Astrocyte of the cerebellum (primary cell): ENCODE measurements around the gene CCM2.

Experiments
- DNase-seq: peaks from one replicate; pipeline ENCODE4 v3.0.0-alpha.2; 2011; ENCODE audit warnings: low read depth
- H3K4me3 ChIP-seq: 2 replicates; pipeline ENCODE4 v1.5.1; 2011; ENCODE audit warnings: mild to moderate bottlenecking, low read depth, low read length, moderate library complexity
- CTCF ChIP-seq: IDR thresholded peaks from 2 replicates; pipeline ENCODE4 v1.5.1; 2012; ENCODE audit warnings: low read length, low read depth, moderate library complexity, mild to moderate bottlenecking; ENCODE audit errors: missing control alignments
- in situ Hi-C: cut with HindIII; loops from 2 replicates; pipeline ENCODE4 v1.10.0; 2017; ENCODE audit warnings: low sequenced_read_pairs

Gene CCM2

DNA sequence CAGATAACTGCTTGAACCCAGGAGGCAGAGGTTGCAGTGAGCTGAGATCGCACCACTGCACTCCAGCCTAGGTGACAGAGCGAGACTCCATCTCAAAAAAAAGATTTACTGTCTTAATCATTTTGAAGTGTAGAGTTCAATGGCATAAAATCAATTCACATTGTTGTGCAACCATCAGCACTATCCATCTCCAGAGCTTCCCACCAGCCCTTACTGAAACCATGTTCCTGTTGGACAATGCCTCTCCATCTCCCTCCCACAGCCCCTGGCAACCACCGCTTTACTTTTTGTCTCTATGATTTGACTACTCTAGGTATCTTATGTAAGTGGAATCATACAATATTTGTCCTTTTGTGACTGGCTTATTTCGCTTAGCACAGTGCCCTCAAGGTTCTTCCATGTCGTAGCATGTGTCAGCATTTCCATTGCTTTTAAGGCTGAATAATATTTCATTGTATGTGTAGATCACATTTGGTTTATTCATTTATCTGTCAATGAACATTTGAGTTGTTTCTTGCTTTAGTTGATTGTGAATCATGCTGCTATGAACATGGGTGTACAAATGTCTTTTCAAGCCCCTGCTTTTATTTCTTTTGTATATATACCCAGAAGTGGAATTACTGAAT, 55.7 kb downstream of the CCM2 start:
- in situ Hi-C loops, result no loop called here
- no peak overlapping the region for H3K4me3 ChIP-seq
- DNase-seq, result no peak
- no peak for TF ChIP-seq CTCF

DNA sequence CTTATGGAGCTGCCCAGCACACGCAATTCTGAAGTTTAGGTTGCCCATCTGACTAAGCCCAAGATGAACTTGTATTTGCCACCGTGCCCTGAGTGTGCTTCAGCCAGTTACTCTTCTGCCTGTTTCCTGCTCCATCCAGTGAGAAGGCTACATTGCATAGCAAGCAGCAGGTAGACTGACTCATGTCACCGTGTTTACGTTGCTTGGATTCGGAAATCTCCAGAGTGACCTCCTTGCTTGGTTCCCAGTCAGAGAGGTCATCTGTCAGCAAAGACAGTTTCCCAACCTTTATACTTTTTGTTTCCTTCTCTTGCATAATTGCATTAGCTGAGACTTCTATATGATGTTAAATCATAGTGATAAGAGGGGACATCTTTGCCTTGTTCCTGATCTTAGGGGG, 57.9 kb downstream of the CCM2 start:
- no peak for DNase-seq
- no peak for TF ChIP-seq CTCF
- in situ Hi-C loops, result no loop called here
- H3K4me3 ChIP-seq, result no peak overlapping the region

DNA sequence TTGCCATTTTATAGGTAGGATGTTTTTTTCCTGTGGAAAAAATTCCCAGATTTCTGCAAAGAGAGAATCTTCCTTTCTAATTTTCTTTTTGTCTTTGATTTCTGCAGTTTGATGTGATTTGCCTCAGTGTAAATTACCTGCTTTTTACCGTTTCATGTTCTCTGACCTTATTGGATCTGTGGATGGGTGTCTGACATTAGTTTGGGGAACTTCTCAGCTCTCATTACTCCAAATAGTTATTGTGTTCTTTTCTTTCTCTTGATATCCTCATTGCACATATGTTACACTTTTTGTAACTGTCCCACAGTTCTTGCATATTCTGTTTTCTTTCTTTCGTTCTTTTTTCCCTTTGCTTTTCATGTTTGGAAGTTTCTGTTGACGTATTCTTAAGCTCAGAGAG, 60.3 kb downstream of the CCM2 start:
- H3K4me3 ChIP-seq, result no peak overlapping the region
- in situ Hi-C loops, result no loop called here
- TF ChIP-seq CTCF, result no peak
- no peak for DNase-seq

DNA sequence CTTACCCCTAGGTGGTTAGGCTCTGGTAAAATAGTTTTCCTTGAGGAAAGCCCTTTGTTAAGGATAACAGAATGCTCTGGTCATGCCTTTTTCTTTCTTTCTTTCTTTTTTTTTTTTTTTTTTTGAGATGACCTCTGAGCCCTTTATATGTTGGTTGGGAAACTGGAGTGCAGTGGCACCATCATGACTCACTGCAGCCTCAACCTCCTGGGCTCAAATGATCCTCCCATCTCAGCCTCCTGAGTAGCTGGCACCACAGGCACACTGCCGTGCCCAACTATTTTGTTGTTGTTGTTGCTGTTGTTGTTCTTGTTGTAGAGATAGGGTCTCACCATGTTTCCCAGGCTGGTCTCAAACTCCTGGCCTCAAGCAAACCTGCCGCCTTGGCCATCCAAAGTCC, 61.4 kb downstream of the CCM2 start:
- in situ Hi-C loops, result no loop called here
- TF ChIP-seq CTCF, result no peak
- DNase-seq, result no peak
- no peak overlapping the region for H3K4me3 ChIP-seq

GRCh38 chr7:45061806-45062425, 61.9 kb downstream of the CCM2 start:
- in situ Hi-C loops, result no loop called here
- no peak for DNase-seq
- TF ChIP-seq CTCF, result no peak
- H3K4me3 ChIP-seq, result no peak overlapping the region

- in situ Hi-C loops, result no loop called here
- TF ChIP-seq CTCF, result no peak
- no peak overlapping the region for H3K4me3 ChIP-seq
- DNase-seq, result no peak
Observed at GRCh38 chr7:45064047-45064725, 64.2 kb downstream of the CCM2 start.
